ENCODE measurements around the gene SRBD1.

Gene SRBD1

GRCh38 chr2:45457211-45457945 lies 153.7 kb downstream of the SRBD1 start:
- H3K27me3 ChIP-seq (ENCODE audit: control insufficient read depth, insufficient read depth, low read length) = no peaks in the 10 kb centered on the region
- H3K9ac ChIP-seq (ENCODE audit: low read length) = no peak overlapping the region
- no peak overlapping the region for H3K4me3 ChIP-seq (ENCODE audit: low read length)
- H3K9me3 ChIP-seq (ENCODE audit: control insufficient read depth, low read depth, low read length) = no peaks in the 10 kb centered on the region
- no peaks in the 10 kb centered on the region for H3K36me3 ChIP-seq (ENCODE audit: control insufficient read depth, low read depth, low read length)
- H3K27ac ChIP-seq (ENCODE audit: low read length) = no peak overlapping the region
- H3K4me1 ChIP-seq (ENCODE audit: control insufficient read depth, low read depth, low read length) = no peaks in the 10 kb centered on the region

GRCh38 chr2:45452866-45453265 lies 158.2 kb downstream of the SRBD1 start:
- no peaks in the 10 kb centered on the region for H3K27me3 ChIP-seq (ENCODE audit: control insufficient read depth, insufficient read depth, low read length)

GRCh38 chr2:45450634-45451033 lies 160.4 kb downstream of the SRBD1 start:
- no peaks in the 10 kb centered on the region for H3K4me1 ChIP-seq (ENCODE audit: control insufficient read depth, low read depth, low read length)

More at GRCh38 chr2:45452866-45453265, 158.2 kb downstream of the SRBD1 start:
- Histone ChIP-seq H3K27ac (ENCODE audit: low read length) (no peak overlapping the region), H3K9me3 (ENCODE audit: control insufficient read depth, low read depth, low read length) (no peaks in the 10 kb centered on the region), H3K4me1 (ENCODE audit: control insufficient read depth, low read depth, low read length) (no peaks in the 10 kb centered on the region), H3K36me3 (ENCODE audit: control insufficient read depth, low read depth, low read length) (no peaks in the 10 kb centered on the region), H3K4me3 (ENCODE audit: low read length) (no peak overlapping the region), H3K9ac (ENCODE audit: low read length) (no peak overlapping the region)

GRCh38 chr2:45448217-45448616 lies 162.8 kb downstream of the SRBD1 start:
- H3K9ac ChIP-seq (ENCODE audit: low read length) = no peak overlapping the region
- H3K4me1 ChIP-seq (ENCODE audit: control insufficient read depth, low read depth, low read length) = no peaks in the 10 kb centered on the region

More at GRCh38 chr2:45450634-45451033, 160.4 kb downstream of the SRBD1 start:
- Histone ChIP-seq H3K4me3 (ENCODE audit: low read length) (no peak overlapping the region), H3K9ac (ENCODE audit: low read length) (no peak overlapping the region), H3K27me3 (ENCODE audit: control insufficient read depth, insufficient read depth, low read length) (no peaks in the 10 kb centered on the region), H3K27ac (ENCODE audit: low read length) (no peak overlapping the region), H3K9me3 (ENCODE audit: control insufficient read depth, low read depth, low read length) (no peaks in the 10 kb centered on the region), H3K36me3 (ENCODE audit: control insufficient read depth, low read depth, low read length) (no peaks in the 10 kb centered on the region)

GRCh38 chr2:45446016-45446415 lies 165.1 kb downstream of the SRBD1 start:
- no peaks in the 10 kb centered on the region for H3K9me3 ChIP-seq (ENCODE audit: control insufficient read depth, low read depth, low read length)
- no peak overlapping the region for H3K27ac ChIP-seq (ENCODE audit: low read length)
- H3K4me3 ChIP-seq (ENCODE audit: low read length) = no peak overlapping the region
- H3K36me3 ChIP-seq (ENCODE audit: control insufficient read depth, low read depth, low read length) = no peaks in the 10 kb centered on the region
- H3K9ac ChIP-seq (ENCODE audit: low read length) = no peak overlapping the region
- H3K27me3 ChIP-seq (ENCODE audit: control insufficient read depth, insufficient read depth, low read length) = no peaks in the 10 kb centered on the region
- H3K4me1 ChIP-seq (ENCODE audit: control insufficient read depth, low read depth, low read length) = no peaks in the 10 kb centered on the region

More at GRCh38 chr2:45448217-45448616, 162.8 kb downstream of the SRBD1 start:
- Histone ChIP-seq H3K9me3 (ENCODE audit: control insufficient read depth, low read depth, low read length) (no peaks in the 10 kb centered on the region), H3K4me3 (ENCODE audit: low read length) (no peak overlapping the region), H3K27me3 (ENCODE audit: control insufficient read depth, insufficient read depth, low read length) (no peaks in the 10 kb centered on the region), H3K36me3 (ENCODE audit: control insufficient read depth, low read depth, low read length) (no peaks in the 10 kb centered on the region), H3K27ac (ENCODE audit: low read length) (no peak overlapping the region)

- no peak overlapping the region for H3K4me3 ChIP-seq (ENCODE audit: low read length)
- H3K27me3 ChIP-seq (ENCODE audit: control insufficient read depth, insufficient read depth, low read length) = no peaks in the 10 kb centered on the region
- no peak overlapping the region for H3K9ac ChIP-seq (ENCODE audit: low read length)
- no peaks in the 10 kb centered on the region for H3K9me3 ChIP-seq (ENCODE audit: control insufficient read depth, low read depth, low read length)
- H3K36me3 ChIP-seq (ENCODE audit: control insufficient read depth, low read depth, low read length) = no peaks in the 10 kb centered on the region
- H3K27ac ChIP-seq (ENCODE audit: low read length) = no peak overlapping the region
- H3K4me1 ChIP-seq (ENCODE audit: control insufficient read depth, low read depth, low read length) = no peaks in the 10 kb centered on the region
Observed at GRCh38 chr2:45445037-45445436, 166.0 kb downstream of the SRBD1 start.

- H3K4me3 ChIP-seq (ENCODE audit: low read length) = no peak overlapping the region
- no peak overlapping the region for H3K27ac ChIP-seq (ENCODE audit: low read length)
- no peaks in the 10 kb centered on the region for H3K9me3 ChIP-seq (ENCODE audit: control insufficient read depth, low read depth, low read length)
- no peaks in the 10 kb centered on the region for H3K27me3 ChIP-seq (ENCODE audit: control insufficient read depth, insufficient read depth, low read length)
- H3K36me3 ChIP-seq (ENCODE audit: control insufficient read depth, low read depth, low read length) = no peaks in the 10 kb centered on the region
- H3K4me1 ChIP-seq (ENCODE audit: control insufficient read depth, low read depth, low read length) = no peaks in the 10 kb centered on the region
- no peak overlapping the region for H3K9ac ChIP-seq (ENCODE audit: low read length)
Observed at GRCh38 chr2:45443012-45443411, 168.1 kb downstream of the SRBD1 start.

- no peak overlapping the region for H3K4me3 ChIP-seq (ENCODE audit: low read length)
- H3K36me3 ChIP-seq (ENCODE audit: control insufficient read depth, low read depth, low read length) = no peaks in the 10 kb centered on the region
- H3K27ac ChIP-seq (ENCODE audit: low read length) = no peak overlapping the region
- no peaks in the 10 kb centered on the region for H3K4me1 ChIP-seq (ENCODE audit: control insufficient read depth, low read depth, low read length)
- no peaks in the 10 kb centered on the region for H3K27me3 ChIP-seq (ENCODE audit: control insufficient read depth, insufficient read depth, low read length)
- H3K9me3 ChIP-seq (ENCODE audit: control insufficient read depth, low read depth, low read length) = no peaks in the 10 kb centered on the region
- H3K9ac ChIP-seq (ENCODE audit: low read length) = no peak overlapping the region
Observed at GRCh38 chr2:45442026-45442425, 169.0 kb downstream of the SRBD1 start.

GRCh38 chr2:45441571-45441970 lies 169.5 kb downstream of the SRBD1 start:
- Histone ChIP-seq H3K27me3 (ENCODE audit: control insufficient read depth, insufficient read depth, low read length) (no peaks in the 10 kb centered on the region), H3K9me3 (ENCODE audit: control insufficient read depth, low read depth, low read length) (no peaks in the 10 kb centered on the region), H3K36me3 (ENCODE audit: control insufficient read depth, low read depth, low read length) (no peaks in the 10 kb centered on the region), H3K27ac (ENCODE audit: low read length) (no peak overlapping the region), H3K4me1 (ENCODE audit: control insufficient read depth, low read depth, low read length) (no peaks in the 10 kb centered on the region), H3K9ac (ENCODE audit: low read length) (no peak overlapping the region), H3K4me3 (ENCODE audit: low read length) (no peak overlapping the region)

GRCh38 chr2:45439788-45440773 lies 171.0 kb downstream of the SRBD1 start:
- H3K36me3 ChIP-seq (ENCODE audit: control insufficient read depth, low read depth, low read length) = no peaks in the 10 kb centered on the region
- H3K9me3 ChIP-seq (ENCODE audit: control insufficient read depth, low read depth, low read length) = no peaks in the 10 kb centered on the region
- H3K27me3 ChIP-seq (ENCODE audit: control insufficient read depth, insufficient read depth, low read length) = no peaks in the 10 kb centered on the region
- H3K9ac ChIP-seq (ENCODE audit: low read length) = no peak overlapping the region
- H3K27ac ChIP-seq (ENCODE audit: low read length) = no peak overlapping the region
- H3K4me1 ChIP-seq (ENCODE audit: control insufficient read depth, low read depth, low read length) = no peaks in the 10 kb centered on the region
- no peak overlapping the region for H3K4me3 ChIP-seq (ENCODE audit: low read length)

- H3K4me3 ChIP-seq (ENCODE audit: low read length) = no peak overlapping the region
- H3K27ac ChIP-seq (ENCODE audit: low read length) = no peak overlapping the region
- H3K27me3 ChIP-seq (ENCODE audit: control insufficient read depth, insufficient read depth, low read length) = no peaks in the 10 kb centered on the region
- H3K9me3 ChIP-seq (ENCODE audit: control insufficient read depth, low read depth, low read length) = no peaks in the 10 kb centered on the region
- H3K4me1 ChIP-seq (ENCODE audit: control insufficient read depth, low read depth, low read length) = no peaks in the 10 kb centered on the region
- H3K9ac ChIP-seq (ENCODE audit: low read length) = no peak overlapping the region
- no peaks in the 10 kb centered on the region for H3K36me3 ChIP-seq (ENCODE audit: control insufficient read depth, low read depth, low read length)
Observed at GRCh38 chr2:45438872-45439665, 172.0 kb downstream of the SRBD1 start.
